ENCODE measurements around the gene ASIC1.
"Not testable (repeated sequence)": the region's sequence is repeated elsewhere in the genome, so short reads cannot be mapped to it uniquely, and the experiment has no call there.

ASIC1 gene

GRCh38 chr12:50057000-50057841 lies at the start of gene ASIC1:
TSS of gene ASIC1 (plus strand) at chr12:50057596. CDS start at chr12:50058767, 1,171 bp downstream.
- peak; percentile 15 for DNase-seq (ENCODE audit: low read depth)

DNA sequence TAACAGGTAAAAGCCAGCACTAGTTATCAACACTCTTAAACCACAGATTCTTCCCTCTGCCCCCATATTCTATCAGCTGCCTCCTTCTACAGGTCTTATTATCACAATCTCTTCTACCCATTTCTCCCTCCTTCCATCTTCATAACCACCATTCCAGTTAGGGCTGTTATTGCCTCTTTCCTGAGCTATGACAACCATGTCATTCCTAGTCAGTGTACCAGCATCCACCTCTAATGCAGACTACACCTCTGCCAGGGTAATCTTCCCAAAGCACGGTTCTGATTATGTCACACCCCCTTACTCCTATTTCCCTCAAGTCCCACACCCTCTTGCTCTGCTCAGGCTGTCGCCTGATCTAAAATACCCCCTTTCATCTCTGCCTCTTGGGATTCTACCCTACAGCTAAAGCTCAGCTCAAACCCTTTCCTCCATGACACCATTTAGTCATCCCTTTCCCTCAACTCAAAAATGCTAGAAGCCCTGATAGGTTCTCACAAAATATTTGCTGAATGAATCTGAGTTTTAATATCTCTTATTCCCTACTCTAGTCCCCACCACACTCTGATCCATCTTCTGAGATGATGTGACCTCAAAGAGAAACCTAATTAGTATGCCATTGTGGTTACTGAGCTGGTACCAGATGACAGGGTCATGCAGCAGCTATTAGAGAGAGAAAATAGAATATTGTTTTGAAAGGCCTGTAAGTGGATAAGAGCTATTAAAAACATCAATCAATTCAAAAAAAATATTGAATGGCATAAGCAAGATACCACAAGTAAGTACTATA lies 43.8 kb upstream of the ASIC1 start:
- DNase-seq (ENCODE audit: low read depth), result no peak

DNA sequence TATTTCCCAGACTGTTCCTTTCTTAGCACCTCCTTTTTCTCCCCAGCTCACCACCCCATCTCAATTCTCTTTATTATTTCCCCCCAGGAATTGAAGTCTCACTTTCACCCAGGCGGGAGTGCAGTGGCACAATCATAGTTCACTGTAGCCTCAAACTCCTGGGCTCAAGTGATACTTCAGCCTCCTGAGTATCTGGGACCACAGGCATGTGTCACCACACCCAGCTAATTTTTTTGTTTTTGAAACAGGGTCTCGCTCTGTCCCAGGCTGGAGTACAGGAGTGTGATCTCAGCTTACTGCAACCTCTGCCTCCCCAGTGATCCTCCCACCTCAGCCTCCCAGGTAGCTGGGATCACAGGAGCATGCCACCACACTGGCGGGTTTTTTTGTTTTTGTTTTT lies 43.1 kb upstream of the ASIC1 start:
- no peak for DNase-seq (ENCODE audit: low read depth)

DNA sequence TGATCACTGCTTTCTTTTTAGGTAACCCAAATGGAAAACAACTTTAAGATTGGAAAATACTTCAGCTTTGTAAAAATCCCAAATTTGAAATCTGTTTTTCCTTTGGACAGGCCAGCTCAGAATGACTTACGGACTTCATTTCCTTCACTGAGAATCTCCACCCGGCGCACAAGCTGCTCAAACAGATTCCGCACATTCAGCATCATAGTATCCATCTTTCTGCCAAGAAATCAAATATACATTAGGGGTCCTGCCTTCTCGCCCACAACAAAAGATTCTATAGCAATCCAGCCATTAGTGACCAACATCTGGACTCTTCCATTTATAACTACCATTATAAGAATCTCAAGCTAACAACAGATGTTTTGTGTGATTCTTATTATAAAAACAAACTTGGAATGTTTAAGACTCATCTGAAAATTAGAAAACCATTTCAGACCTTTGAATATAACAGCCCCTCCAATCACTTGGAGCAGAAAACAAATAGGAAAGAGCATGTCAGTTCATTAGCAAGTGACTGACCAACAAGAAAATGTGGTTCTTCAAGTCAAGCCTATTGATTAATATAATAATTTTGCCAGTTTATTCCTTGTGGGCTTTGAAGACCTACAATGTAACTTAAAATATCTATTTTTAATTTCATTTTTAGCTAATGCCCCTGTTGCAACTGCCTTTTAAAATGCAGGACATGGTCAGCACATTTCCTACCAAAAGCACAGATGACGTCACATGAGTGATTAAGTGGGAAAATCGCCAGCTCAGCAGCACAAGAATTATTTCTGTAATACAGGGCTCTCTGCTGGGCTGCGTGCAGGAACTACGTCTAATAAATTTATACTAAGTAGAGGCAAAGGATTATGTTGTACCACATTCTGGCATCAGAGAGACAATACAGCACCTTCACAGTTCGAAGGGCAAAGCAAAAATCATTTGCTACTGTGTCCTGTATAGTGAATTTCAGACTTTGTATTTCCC lies 40.6 kb upstream of the ASIC1 start:
- no peak for DNase-seq (ENCODE audit: low read depth)

DNA sequence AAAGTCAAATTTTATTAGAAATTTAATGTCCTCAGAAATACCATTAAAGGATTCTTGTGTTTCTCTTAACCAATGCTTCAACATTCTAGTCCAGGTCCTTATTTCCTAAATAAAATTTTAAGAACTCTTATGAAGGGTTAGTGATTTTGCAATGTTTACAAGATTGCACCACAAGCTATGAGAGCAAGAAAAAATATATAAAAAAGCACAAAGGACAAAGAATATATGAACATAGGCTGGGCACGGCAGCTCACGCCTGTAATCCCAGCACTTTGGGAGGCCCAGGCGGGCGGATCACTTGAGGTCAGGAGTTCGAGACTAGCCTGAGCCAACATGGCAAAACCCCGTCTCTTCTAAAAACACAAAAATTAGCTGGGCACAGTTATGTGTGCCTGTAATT lies 39.8 kb upstream of the ASIC1 start:
- no peak for DNase-seq (ENCODE audit: low read depth)

- DNase-seq (ENCODE audit: low read depth), result no peak
Measured at GRCh38 chr12:50018154-50018553, 39.2 kb upstream of the ASIC1 start.

GRCh38 chr12:50018968-50019367 lies 38.4 kb upstream of the ASIC1 start:
- DNase-seq (ENCODE audit: low read depth), result no peak

DNA sequence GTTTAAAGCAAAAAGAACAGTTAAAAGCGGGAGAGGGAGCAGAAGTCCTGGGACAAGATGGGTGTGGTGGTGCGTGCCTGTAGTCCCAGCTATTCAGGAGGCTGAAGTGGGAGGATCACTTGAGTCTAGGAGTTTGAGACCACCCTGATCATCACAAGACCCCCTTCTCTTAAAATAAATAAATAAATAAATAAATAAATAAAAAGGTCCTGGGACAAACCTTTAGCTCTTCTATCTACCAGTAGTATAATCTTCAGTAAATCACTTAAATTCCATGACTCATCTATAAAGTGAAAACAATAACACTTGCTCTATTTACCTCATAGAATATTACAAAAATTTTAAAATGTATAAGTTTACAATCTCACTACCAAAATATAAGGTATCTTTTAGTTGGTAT lies 37.9 kb upstream of the ASIC1 start:
- no peak for DNase-seq (ENCODE audit: low read depth)

GRCh38 chr12:50021031-50021430 lies 36.4 kb upstream of the ASIC1 start:
- no peak for DNase-seq (ENCODE audit: low read depth)

DNA sequence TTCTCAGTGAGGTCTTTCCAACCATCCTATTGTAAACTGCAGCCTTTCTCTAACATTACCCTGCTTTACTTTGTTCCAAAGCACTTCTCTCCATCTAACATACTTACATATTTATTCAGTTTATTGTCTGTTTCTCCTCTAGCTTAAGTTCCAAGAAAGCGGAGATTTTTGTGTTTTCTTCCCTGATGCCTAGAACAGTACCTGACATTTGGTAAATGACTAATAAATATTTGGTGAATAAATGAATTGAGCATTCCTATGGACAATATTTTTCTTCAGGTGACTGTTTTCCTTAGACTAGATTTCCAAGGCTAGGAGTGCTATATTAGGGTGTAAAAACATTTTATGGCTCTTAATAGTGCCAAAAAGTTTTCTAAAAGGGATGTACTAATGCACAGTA lies 34.5 kb upstream of the ASIC1 start:
- DNase-seq (ENCODE audit: low read depth), result no peak

GRCh38 chr12:50024227-50024626 lies 33.2 kb upstream of the ASIC1 start:
- no peak for DNase-seq (ENCODE audit: low read depth)

GRCh38 chr12:50024805-50025186 lies 32.6 kb upstream of the ASIC1 start:
- no peak for DNase-seq (ENCODE audit: low read depth)

DNA sequence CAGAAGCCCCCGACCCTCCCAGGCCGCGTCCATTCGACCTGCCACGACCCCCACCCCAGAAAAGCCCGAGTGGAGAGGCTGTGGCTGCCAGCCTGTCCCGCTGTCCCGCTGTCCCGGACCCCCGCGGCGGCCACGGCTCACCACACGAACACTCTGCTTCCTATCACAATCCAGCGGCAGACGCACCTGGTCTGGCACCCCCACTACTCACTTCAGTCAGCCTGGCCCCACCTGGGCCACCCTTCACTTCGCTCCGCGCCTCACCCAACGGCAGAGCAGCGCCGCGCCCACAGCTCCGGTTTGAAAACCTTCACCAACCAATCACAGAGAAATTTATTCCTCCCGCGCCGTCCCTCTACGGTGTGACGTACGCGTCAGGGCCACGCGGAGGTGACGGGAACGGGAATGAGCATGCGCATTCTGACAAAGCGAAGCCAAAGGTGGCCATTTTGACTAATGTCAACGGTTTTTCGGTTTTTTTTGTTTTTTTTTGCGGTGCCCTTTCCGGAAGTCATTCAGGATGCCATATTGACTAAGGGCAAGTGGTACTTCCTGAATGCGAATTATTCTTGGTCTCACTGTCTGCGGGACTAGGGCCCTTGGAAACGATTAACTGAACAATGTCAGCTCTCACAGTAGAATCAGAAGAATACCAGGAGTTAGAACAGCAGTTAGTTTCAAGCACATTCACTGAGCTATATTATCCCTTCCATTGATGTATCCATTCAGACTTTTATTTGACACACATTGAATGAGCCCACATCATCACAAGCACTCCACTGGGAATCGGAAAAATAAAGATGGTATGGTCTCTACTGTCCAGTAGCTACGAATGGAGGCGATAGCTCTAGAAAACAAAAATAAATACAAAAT lies 32.0 kb upstream of the ASIC1 start, which contains the start of gene RACGAP1:
TSS of gene RACGAP1 (minus strand) at position 308 of the 873 bp plus-strand sequence. CDS start 8,779 bp downstream, outside the sequence.
- DNase-seq (ENCODE audit: low read depth), result peak; percentile 94

GRCh38 chr12:50026691-50027090 lies 30.7 kb upstream of the ASIC1 start:
- DNase-seq (ENCODE audit: low read depth), result no peak

- DNase-seq (ENCODE audit: low read depth), result not testable (repeated sequence)
Measured at GRCh38 chr12:50030449-50030848, 26.9 kb upstream of the ASIC1 start.

DNA sequence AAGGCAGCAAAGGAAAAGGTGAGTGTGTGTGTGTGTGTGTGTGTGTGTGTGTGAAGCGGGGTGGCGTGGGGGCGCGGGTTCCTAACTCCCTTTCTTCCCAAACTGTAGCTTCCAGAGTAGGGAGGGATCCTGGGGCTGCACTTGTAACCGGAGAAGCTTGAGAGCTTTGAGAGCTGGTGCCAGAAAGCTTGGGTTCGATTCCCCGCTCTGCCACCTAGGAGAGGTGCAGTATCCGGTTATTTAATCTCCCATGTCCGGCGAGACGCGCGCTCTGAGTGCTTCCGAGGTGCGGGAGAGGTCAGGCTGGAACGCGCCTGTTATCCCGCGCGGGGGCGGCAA lies 24.9 kb upstream of the ASIC1 start:
- no peak for DNase-seq (ENCODE audit: low read depth)

DNA sequence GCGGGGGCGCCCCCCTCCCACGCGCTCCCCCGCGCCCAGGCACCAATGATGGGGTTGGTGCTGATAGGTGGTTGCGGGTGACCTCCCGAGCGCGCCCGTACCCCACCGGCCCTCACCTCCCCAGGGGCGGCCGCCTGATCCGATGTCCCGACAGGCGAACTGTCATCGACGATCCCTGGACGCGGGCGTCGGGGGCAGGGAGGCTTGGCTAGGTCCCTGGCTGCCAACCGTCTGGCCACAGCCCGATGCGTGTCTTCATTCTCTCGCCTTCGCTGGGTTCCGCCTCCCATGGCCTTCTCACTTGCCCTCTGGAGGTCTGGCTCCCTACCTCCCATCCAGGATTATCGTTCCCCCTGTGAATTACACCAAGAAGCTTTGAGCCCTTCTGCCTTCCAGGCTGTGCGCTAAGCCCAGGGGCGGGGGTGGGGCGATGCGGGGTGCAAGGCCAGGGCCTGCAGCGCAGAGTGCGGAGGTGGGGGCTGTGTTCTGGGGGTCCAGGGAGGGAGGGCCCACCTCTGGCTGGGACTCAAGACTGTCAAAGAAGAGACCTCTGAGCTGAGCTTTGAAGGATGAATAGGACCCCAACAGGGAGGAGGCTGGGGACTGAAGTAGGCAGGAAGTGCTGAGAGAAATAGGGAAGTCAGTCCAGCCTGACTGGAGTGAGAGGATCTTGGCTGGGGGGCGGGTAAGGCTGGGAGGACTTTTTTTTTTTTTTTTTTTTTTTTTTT lies 24.4 kb upstream of the ASIC1 start:
- no peak for DNase-seq (ENCODE audit: low read depth)

DNA sequence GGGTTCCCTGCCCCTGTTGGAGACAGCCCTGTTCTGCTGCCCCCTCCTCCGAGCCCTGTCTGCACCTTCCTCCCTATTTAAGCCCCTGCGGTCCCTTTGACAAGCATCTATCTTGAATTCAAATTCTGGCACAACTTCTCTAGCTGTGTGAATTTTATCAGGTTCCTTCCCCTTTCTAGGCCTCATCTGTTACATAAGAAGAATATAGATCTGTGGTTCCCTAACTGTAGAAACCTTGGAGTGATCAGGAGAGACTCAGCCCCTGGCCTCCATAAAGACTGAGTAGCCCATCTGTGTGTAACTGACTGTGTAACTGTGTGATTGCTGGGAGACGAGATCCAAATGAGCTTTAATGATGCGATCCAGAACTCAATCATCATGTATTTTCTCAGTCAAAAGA lies 19.1 kb upstream of the ASIC1 start:
- no peak for DNase-seq (ENCODE audit: low read depth)

DNA sequence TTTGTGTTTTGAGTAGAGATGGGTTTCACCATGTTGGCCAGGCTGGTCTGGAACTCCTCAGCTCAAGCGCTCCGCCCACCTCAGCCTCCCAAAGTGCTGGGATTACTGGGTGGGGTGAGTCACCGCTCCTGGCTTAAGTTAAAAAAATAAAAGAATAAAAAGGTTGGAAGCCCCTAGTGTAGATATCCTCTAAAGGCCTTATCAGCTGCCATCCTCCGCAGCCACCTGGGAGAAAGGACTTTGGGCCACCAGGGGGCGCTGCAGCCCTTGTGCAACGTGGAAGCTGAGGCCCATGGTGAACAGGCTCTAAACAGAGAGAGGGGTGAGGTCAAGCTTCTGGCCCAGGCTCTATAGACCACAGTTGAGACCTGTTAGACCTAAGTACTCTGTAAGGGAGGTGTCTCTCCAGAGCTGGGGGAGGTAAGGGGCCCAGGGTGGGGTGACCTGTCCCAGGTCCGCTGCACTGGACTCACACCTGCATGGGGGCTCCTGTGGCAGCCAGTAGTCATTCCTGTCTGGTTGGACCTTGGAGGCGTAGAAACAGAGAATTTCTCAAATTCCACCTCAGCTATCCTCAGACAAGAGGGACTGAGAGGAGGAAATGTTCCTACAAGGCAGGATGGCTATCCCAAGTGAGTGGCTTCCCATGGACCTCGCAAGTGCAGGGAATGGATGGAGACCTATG lies 18.1 kb upstream of the ASIC1 start:
- peak; percentile 39 for DNase-seq (ENCODE audit: low read depth)

- no peak for DNase-seq (ENCODE audit: low read depth)
Measured at GRCh38 chr12:50040657-50041056, 16.7 kb upstream of the ASIC1 start.

Data from T-helper 22 cell (primary cell).